Cardiac muscle cell (in vitro differentiated cells and primary cell): ENCODE results near the gene BOD1L1. TPM values are rescaled to one million over a fixed set of nuclear protein-coding genes. Genes with fewer than 3 reads are reported as not detected.

Source experiments
- DNase-seq, 2 donors: peaks; one replicate each; pipeline versions ENCODE4 v3.0.0 to v3.0.0-alpha.2; 2010 to 2017; ENCODE audit warnings: low read depth in 1 of 2, low spot score in 1 of 2
- H3K27ac ChIP-seq: fragments of 200-600 bp; sonication (generic); 2 replicates; pipeline ENCODE4 v1.5.1; 2016
- H3K27me3 ChIP-seq: fragments of 200-600 bp; sonication (generic); 2 replicates; pipeline ENCODE4 v1.6.0; 2016; ENCODE audit warnings: control low read depth
- H3K36me3 ChIP-seq: fragments of 200-600 bp; sonication (generic); 2 replicates; pipeline ENCODE4 v1.5.1; 2016; ENCODE audit warnings: control low read depth
- H3K4me1 ChIP-seq: fragments of 200-600 bp; sonication (generic); 2 replicates; pipeline ENCODE4 v1.8.1; 2017; ENCODE audit warnings: low read depth, mild to moderate bottlenecking, mixed run types
- H3K4me3 ChIP-seq: fragments of 200-600 bp; sonication (generic); 2 replicates; pipeline ENCODE4 v1.5.1; 2016; ENCODE audit warnings: mild to moderate bottlenecking
- H3K9me3 ChIP-seq: fragments of 200-600 bp; sonication (generic); 2 replicates; pipeline ENCODE4 v1.5.1; 2017; ENCODE audit warnings: low read depth, mild to moderate bottlenecking, control low read depth
- CTCF ChIP-seq: IDR thresholded peaks from 2 replicates; pipeline ENCODE4 v1.5.1; 2012; ENCODE audit warnings: low read depth, mild to moderate bottlenecking, low read length
- polyA plus RNA-seq: library from polyadenylated mRNA; unstranded; fragments of >200 nt; fragmentation: Nextera tagmentation; extraction: Ambion mirVana; gene quantifications from 2 replicates; pipeline ENCODE4 v1.2.1, GENCODE V29; 2016
- total RNA-seq: library from RNA; depleted of rRNA; stranded (reverse); fragments of >200 nt; gene quantifications from 2 replicates; pipeline ENCODE4 v1.2.3, GENCODE V29; 2016

The BOD1L1 gene
- total and polyA plus RNA-seq, 2 experiments from 2014 or later: 17.7 to 35.8 TPM

- H3K9me3 ChIP-seq: no peaks in the 10 kb centered on the region
- no peak overlapping the region for H3K27ac ChIP-seq
- peak overlapping the region; percentile 85 for H3K4me3 ChIP-seq
- no peak for TF ChIP-seq CTCF
- H3K4me1 ChIP-seq: peaks cover 8% of the 10 kb centered on the region
- no peaks in the 10 kb centered on the region for H3K36me3 ChIP-seq
- H3K27me3 ChIP-seq: peaks cover 96% of the 10 kb centered on the region
- no peak for DNase-seq
Observed at GRCh38 chr4:13543032-13543838, 84.3 kb downstream of the BOD1L1 start.

- DNase-seq: no peak
- no peak overlapping the region for H3K4me3 ChIP-seq
- no peak for TF ChIP-seq CTCF
- H3K36me3 ChIP-seq: no peaks in the 10 kb centered on the region
- no peaks in the 10 kb centered on the region for H3K9me3 ChIP-seq
- H3K27me3 ChIP-seq: peaks cover 96% of the 10 kb centered on the region
- H3K27ac ChIP-seq: no peak overlapping the region
- H3K4me1 ChIP-seq: peaks cover 8% of the 10 kb centered on the region
Observed at GRCh38 chr4:13542577-13543031, 84.9 kb downstream of the BOD1L1 start.

GRCh38 chr4:13541720-13542576 lies 85.6 kb downstream of the BOD1L1 start:
- Histone ChIP-seq H3K4me1 (peaks cover 8% of the 10 kb centered on the region), H3K36me3 (no peaks in the 10 kb centered on the region), H3K27me3 (peaks cover 96% of the 10 kb centered on the region), H3K9me3 (no peaks in the 10 kb centered on the region), H3K4me3 (peak overlapping the region; percentile 16), H3K27ac (no peak overlapping the region)
- no peak for DNase-seq
- peak; percentile 24 for TF ChIP-seq CTCF

GRCh38 chr4:13541176-13541604 lies 86.3 kb downstream of the BOD1L1 start:
- H3K9me3 ChIP-seq: no peaks in the 10 kb centered on the region
- H3K4me3 ChIP-seq: no peak overlapping the region
- DNase-seq: no peak
- H3K27me3 ChIP-seq: peaks cover 96% of the 10 kb centered on the region
- H3K4me1 ChIP-seq: peaks cover 8% of the 10 kb centered on the region
- TF ChIP-seq CTCF: no peak
- H3K36me3 ChIP-seq: no peaks in the 10 kb centered on the region
- H3K27ac ChIP-seq: no peak overlapping the region

GRCh38 chr4:13540446-13541175 lies 86.9 kb downstream of the BOD1L1 start:
- TF ChIP-seq CTCF: no peak
- H3K4me3 ChIP-seq: no peak overlapping the region
- H3K9me3 ChIP-seq: no peaks in the 10 kb centered on the region
- H3K4me1 ChIP-seq: peaks cover 8% of the 10 kb centered on the region
- peaks cover 96% of the 10 kb centered on the region for H3K27me3 ChIP-seq
- no peaks in the 10 kb centered on the region for H3K36me3 ChIP-seq
- no peak for DNase-seq
- H3K27ac ChIP-seq: no peak overlapping the region
